ENCODE measurements around the gene NR2C2. TPM values are rescaled to one million over a fixed set of nuclear protein-coding genes. Genes with fewer than 3 reads are reported as not detected.

NR2C2 gene
- total RNA-seq, 1 donor, result 34.0 TPM

- H3K79me2 ChIP-seq (ENCODE audit: insufficient read depth, low read length), result no peaks in the 10 kb centered on the region
- no peaks in the 10 kb centered on the region for H3K36me3 ChIP-seq (ENCODE audit: insufficient read depth, low read length)
- no peaks in the 10 kb centered on the region for H4K20me1 ChIP-seq (ENCODE audit: insufficient read depth, low read length)
- H2AFZ ChIP-seq (ENCODE audit: low read length), result no peak overlapping the region
- H3K4me3 ChIP-seq (ENCODE audit: insufficient read depth, low read length), result no peak overlapping the region
- TF ChIP-seq, protein P1, sequence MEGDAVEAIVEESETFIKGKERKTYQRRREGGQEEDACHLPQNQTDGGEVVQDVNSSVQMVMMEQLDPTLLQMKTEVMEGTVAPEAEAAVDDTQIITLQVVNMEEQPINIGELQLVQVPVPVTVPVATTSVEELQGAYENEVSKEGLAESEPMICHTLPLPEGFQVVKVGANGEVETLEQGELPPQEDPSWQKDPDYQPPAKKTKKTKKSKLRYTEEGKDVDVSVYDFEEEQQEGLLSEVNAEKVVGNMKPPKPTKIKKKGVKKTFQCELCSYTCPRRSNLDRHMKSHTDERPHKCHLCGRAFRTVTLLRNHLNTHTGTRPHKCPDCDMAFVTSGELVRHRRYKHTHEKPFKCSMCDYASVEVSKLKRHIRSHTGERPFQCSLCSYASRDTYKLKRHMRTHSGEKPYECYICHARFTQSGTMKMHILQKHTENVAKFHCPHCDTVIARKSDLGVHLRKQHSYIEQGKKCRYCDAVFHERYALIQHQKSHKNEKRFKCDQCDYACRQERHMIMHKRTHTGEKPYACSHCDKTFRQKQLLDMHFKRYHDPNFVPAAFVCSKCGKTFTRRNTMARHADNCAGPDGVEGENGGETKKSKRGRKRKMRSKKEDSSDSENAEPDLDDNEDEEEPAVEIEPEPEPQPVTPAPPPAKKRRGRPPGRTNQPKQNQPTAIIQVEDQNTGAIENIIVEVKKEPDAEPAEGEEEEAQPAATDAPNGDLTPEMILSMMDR (IDR thresholded peaks at IDR 0.05; ENCODE audit: extremely low read depth, low read depth, low read length), result no peak
- no peak for DNase-seq (ENCODE audit: insufficient read length, low spot score, missing footprints)
- no peak overlapping the region for H3K4me2 ChIP-seq (ENCODE audit: insufficient read depth, low read length)
- H3K27ac ChIP-seq (ENCODE audit: low read depth, low read length), result no peak overlapping the region
- H3K9me3 ChIP-seq (ENCODE audit: low read depth, low read length), result no peaks in the 10 kb centered on the region
- H3K4me1 ChIP-seq (ENCODE audit: insufficient read depth, low read length), result no peaks in the 10 kb centered on the region
- no peaks in the 10 kb centered on the region for H3K27me3 ChIP-seq (ENCODE audit: insufficient read depth, low read length)
Measured at GRCh38 chr3:14927308-14927707, 20.1 kb upstream of the NR2C2 start.

- Histone ChIP-seq H3K9me3 (ENCODE audit: low read depth, low read length) (no peaks in the 10 kb centered on the region), H3K79me2 (ENCODE audit: insufficient read depth, low read length) (no peaks in the 10 kb centered on the region), H3K4me1 (ENCODE audit: insufficient read depth, low read length) (no peaks in the 10 kb centered on the region), H3K27ac (ENCODE audit: low read depth, low read length) (no peak overlapping the region), H3K27me3 (ENCODE audit: insufficient read depth, low read length) (no peaks in the 10 kb centered on the region), H3K4me3 (ENCODE audit: insufficient read depth, low read length) (no peak overlapping the region), H2AFZ (ENCODE audit: low read length) (no peak overlapping the region), H4K20me1 (ENCODE audit: insufficient read depth, low read length) (no peaks in the 10 kb centered on the region), H3K36me3 (ENCODE audit: insufficient read depth, low read length) (no peaks in the 10 kb centered on the region), H3K4me2 (ENCODE audit: insufficient read depth, low read length) (no peak overlapping the region)
- DNase-seq (ENCODE audit: insufficient read length, low spot score, missing footprints), result no peak
- TF ChIP-seq, protein P1 (IDR thresholded peaks at IDR 0.05; ENCODE audit: extremely low read depth, low read depth, low read length), result no peak
Measured at GRCh38 chr3:14929310-14930074, 17.9 kb upstream of the NR2C2 start.

GRCh38 chr3:14933820-14934425 lies 13.5 kb upstream of the NR2C2 start:
- no peak overlapping the region for H3K27ac ChIP-seq (ENCODE audit: low read depth, low read length)
- H3K9me3 ChIP-seq (ENCODE audit: low read depth, low read length), result no peaks in the 10 kb centered on the region
- H2AFZ ChIP-seq (ENCODE audit: low read length), result no peak overlapping the region
- no peaks in the 10 kb centered on the region for H3K79me2 ChIP-seq (ENCODE audit: insufficient read depth, low read length)
- H3K4me3 ChIP-seq (ENCODE audit: insufficient read depth, low read length), result no peak overlapping the region
- TF ChIP-seq, protein P1 (IDR thresholded peaks at IDR 0.05; ENCODE audit: extremely low read depth, low read depth, low read length), result no peak
- H3K4me2 ChIP-seq (ENCODE audit: insufficient read depth, low read length), result no peak overlapping the region
- no peaks in the 10 kb centered on the region for H4K20me1 ChIP-seq (ENCODE audit: insufficient read depth, low read length)
- H3K27me3 ChIP-seq (ENCODE audit: insufficient read depth, low read length), result no peaks in the 10 kb centered on the region
- H3K4me1 ChIP-seq (ENCODE audit: insufficient read depth, low read length), result no peaks in the 10 kb centered on the region
- DNase-seq (ENCODE audit: insufficient read length, low spot score, missing footprints), result no peak
- no peaks in the 10 kb centered on the region for H3K36me3 ChIP-seq (ENCODE audit: insufficient read depth, low read length)

GRCh38 chr3:14935592-14936345 lies 11.6 kb upstream of the NR2C2 start:
- Histone ChIP-seq H2AFZ (ENCODE audit: low read length) (no peak overlapping the region), H3K4me2 (ENCODE audit: insufficient read depth, low read length) (no peak overlapping the region), H3K9me3 (ENCODE audit: low read depth, low read length) (no peaks in the 10 kb centered on the region), H3K79me2 (ENCODE audit: insufficient read depth, low read length) (no peaks in the 10 kb centered on the region), H3K27me3 (ENCODE audit: insufficient read depth, low read length) (no peaks in the 10 kb centered on the region), H3K36me3 (ENCODE audit: insufficient read depth, low read length) (no peaks in the 10 kb centered on the region), H3K4me1 (ENCODE audit: insufficient read depth, low read length) (no peaks in the 10 kb centered on the region), H3K4me3 (ENCODE audit: insufficient read depth, low read length) (no peak overlapping the region), H4K20me1 (ENCODE audit: insufficient read depth, low read length) (no peaks in the 10 kb centered on the region), H3K27ac (ENCODE audit: low read depth, low read length) (no peak overlapping the region)
- no peak for DNase-seq (ENCODE audit: insufficient read length, low spot score, missing footprints)
- TF ChIP-seq, protein P1 (IDR thresholded peaks at IDR 0.05; ENCODE audit: extremely low read depth, low read depth, low read length), result no peak

All from osteoblast (primary cell).